Brain microvascular endothelial cell (primary cell): ENCODE measurements around the gene BICRA.

Experiments used
- DNase-seq: peaks from one replicate; pipeline ENCODE4 v3.0.0-alpha.2; 2020
- H3K27ac ChIP-seq: fragments of 250-450 bp; sonication (Bioruptor Pico); 2 replicates; pipeline ENCODE4 v1.5.1; 2020; ENCODE audit warnings: mild to moderate bottlenecking, moderate library complexity
- H3K27me3 ChIP-seq: fragments of 250-450 bp; sonication (Bioruptor Pico); replicated peaks from 2 replicates; pipeline ENCODE4 v1.5.1; 2020; ENCODE audit warnings: mild to moderate bottlenecking
- H3K36me3 ChIP-seq: fragments of 250-450 bp; sonication (Bioruptor Pico); replicated peaks from 2 replicates; pipeline ENCODE4 v1.5.1; 2020; ENCODE audit warnings: mild to moderate bottlenecking
- H3K4me3 ChIP-seq: 2 replicates; pipeline ENCODE4 v1.5.1; 2011; ENCODE audit warnings: low read depth, mild to moderate bottlenecking, control low read depth, low read length, moderate library complexity
- CTCF ChIP-seq: IDR thresholded peaks from 2 replicates; pipeline ENCODE4 v1.5.1; 2011; ENCODE audit warnings: low read depth, mild to moderate bottlenecking, moderate library complexity, low read length, control low read depth, inconsistent platforms; ENCODE audit errors: missing control alignments
- in situ Hi-C: cut with HindIII; loops from 2 replicates; pipeline ENCODE4 v1.10.0; 2017; ENCODE audit warnings: low sequenced_read_pairs, low pct_ligation_motif_present

Gene BICRA

GRCh38 chr19:47730910-47731309, 122.0 kb downstream of the BICRA start:
- in situ Hi-C loops, result no loop called here
- H3K36me3 ChIP-seq, result peaks cover 60% of the 10 kb centered on the region

GRCh38 chr19:47735131-47735530, 126.2 kb downstream of the BICRA start:
- Histone ChIP-seq H3K36me3 (peaks cover 59% of the 10 kb centered on the region), H3K27ac (no peak overlapping the region), H3K4me3 (no peak overlapping the region), H3K27me3 (no peaks in the 10 kb centered on the region)
- in situ Hi-C loops, result no loop called here
- DNase-seq, result no peak
- TF ChIP-seq CTCF, result no peak

More at GRCh38 chr19:47730910-47731309, 122.0 kb downstream of the BICRA start:
- no peak overlapping the region for H3K4me3 ChIP-seq
- no peak for TF ChIP-seq CTCF
- H3K27me3 ChIP-seq, result no peaks in the 10 kb centered on the region
- no peak overlapping the region for H3K27ac ChIP-seq
- no peak for DNase-seq

GRCh38 chr19:47740866-47741519, 132.1 kb downstream of the BICRA start:
- in situ Hi-C loops, result no loop called here
- TF ChIP-seq CTCF, result no peak
- H3K27ac ChIP-seq, result no peak overlapping the region
- no peak overlapping the region for H3K4me3 ChIP-seq
- no peak for DNase-seq
- no peaks in the 10 kb centered on the region for H3K27me3 ChIP-seq
- peaks cover 44% of the 10 kb centered on the region for H3K36me3 ChIP-seq

GRCh38 chr19:47741544-47742140, 132.7 kb downstream of the BICRA start:
- in situ Hi-C loops, result no loop called here
- H3K4me3 ChIP-seq, result no peak overlapping the region
- DNase-seq, result no peak
- H3K27ac ChIP-seq, result peak overlapping the region; percentile 91
- H3K36me3 ChIP-seq, result peaks cover 39% of the 10 kb centered on the region
- no peak for TF ChIP-seq CTCF
- no peaks in the 10 kb centered on the region for H3K27me3 ChIP-seq

- Histone ChIP-seq H3K4me3 (peak overlapping the region; percentile 9), H3K36me3 (peaks cover 42% of the 10 kb centered on the region), H3K27ac (peak overlapping the region; percentile 91), H3K27me3 (no peaks in the 10 kb centered on the region)
- no peak for DNase-seq
- in situ Hi-C loops, result no loop called here
- TF ChIP-seq CTCF, result no peak
Observed at GRCh38 chr19:47742634-47743033, 133.7 kb downstream of the BICRA start.
